DMS79 (cell line): ENCODE measurements around the gene YES1.
"Not testable (repeated sequence)": the region's sequence is repeated elsewhere in the genome, so short reads cannot be mapped to it uniquely, and the experiment has no call there.

Experiments
- DNase-seq: peaks from one replicate; lab custom pipeline; 2025; lab: John Stamatoyannopoulos, UW

YES1 gene

DNA sequence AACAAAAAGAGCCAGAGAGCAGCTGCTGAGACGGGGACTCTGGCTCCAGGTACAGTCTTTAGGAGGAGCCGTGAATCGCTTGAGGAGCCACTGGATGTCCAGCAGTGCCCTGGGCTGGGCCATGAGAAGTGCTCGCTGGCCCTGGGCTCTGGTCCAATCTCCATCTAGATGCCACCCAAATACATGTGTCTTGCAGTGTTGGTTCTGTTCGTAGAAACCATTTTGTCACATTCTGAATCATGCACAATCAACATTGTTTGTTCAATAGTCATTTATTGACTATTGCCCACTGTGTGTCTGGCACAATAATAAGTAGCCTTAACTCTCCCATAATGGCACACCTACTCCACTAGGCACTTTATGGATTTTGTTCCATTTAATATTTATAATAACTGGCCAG, 128.5 kb downstream of the YES1 start:
- no peak for DNase-seq

DNA sequence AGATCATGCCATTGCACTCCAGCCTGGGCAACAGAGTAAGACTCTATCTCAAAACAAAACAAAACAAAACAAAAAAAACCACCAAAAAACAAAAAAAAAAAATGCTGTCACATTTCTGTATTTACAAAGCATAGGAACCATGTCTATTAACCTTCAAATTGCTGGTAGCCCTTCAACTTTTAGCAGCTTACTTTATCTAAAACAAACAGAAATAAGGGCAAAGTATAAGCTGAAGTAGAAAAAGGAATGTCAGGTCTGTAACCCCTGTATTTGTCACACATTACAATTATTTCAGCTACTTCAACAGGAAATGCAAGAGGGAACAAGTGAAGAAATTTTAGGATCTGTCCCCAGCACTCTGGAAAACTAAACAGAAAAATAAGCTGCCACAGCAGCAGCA, 129.2 kb downstream of the YES1 start:
- DNase-seq, result no peak

DNA sequence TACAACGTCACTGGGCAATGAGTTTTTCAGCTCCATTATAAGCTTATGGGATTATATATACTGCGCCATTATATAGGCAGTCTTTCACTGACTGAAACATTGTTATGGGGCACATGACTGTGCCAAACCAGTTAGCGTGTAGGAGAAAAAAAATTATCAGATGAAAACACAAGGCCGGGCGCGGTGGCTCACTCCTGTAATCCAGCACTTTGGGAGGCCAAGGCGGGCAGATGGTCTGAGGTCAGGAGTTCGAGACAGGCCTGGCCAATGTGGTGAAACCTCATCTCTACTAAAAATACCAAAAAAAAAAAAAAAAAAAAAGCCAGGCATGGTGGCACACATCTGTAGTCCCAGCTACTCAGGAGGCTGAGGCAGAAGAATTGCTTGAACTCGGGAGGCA, 129.6 kb downstream of the YES1 start:
- DNase-seq, result not testable (repeated sequence)

DNA sequence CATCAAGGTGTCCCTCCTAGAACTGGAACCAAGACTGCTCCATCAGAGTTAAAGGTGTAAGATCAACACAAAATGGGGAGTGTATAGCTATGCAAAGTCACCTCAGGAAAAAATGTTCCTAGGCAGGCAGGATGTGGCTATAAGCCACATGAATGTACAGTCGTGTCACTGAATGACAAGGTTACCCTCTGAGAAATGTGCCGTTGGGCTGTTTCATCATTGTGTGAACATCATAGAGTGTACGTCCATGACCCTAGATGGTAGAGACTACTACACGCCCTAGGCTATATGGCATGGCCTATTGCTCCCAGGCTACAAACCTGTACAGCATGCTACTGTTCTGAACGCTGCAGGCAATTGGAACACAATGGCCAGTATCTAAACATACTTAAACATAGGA, 130.1 kb downstream of the YES1 start:
- DNase-seq, result no peak

DNA sequence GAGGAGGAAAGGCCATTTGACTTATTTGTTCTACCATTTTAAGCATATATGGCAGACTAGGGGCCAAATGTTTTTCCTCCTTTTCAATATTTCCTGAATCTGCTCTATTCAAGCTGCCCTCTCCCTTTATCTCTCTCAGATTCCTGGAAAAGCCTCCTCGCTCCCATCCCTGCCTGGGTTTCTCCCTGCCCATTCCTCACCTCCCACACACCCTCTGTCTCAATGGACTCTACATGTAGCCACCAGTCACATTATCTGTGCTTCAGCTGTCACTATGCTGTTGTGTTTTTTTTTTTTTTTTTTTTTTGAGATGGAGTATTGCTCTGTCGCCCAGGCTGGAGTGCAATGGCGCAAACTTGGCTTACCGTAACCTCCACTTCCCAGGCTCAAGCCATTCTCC, 131.7 kb downstream of the YES1 start:
- no peak for DNase-seq

DNA sequence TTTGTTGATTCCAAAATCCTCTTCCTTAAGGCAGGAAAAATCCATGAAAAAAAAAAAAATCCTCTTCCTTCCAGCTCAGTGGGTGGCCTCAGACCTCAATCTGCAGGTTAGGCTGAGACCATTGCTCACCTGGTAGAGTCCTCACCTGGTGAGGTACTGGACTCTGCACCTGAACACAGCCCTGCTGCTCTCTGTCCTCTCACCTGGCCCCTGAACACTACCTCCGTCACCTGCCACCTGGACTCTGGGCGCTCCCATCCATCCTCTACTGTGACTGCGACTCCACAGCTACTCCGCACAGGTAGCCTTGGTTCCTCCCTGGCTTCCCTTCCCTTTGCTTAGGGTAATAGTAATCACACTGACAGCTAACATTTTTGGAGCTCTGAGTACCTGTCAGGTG, 132.5 kb downstream of the YES1 start:
- DNase-seq, result no peak

DNA sequence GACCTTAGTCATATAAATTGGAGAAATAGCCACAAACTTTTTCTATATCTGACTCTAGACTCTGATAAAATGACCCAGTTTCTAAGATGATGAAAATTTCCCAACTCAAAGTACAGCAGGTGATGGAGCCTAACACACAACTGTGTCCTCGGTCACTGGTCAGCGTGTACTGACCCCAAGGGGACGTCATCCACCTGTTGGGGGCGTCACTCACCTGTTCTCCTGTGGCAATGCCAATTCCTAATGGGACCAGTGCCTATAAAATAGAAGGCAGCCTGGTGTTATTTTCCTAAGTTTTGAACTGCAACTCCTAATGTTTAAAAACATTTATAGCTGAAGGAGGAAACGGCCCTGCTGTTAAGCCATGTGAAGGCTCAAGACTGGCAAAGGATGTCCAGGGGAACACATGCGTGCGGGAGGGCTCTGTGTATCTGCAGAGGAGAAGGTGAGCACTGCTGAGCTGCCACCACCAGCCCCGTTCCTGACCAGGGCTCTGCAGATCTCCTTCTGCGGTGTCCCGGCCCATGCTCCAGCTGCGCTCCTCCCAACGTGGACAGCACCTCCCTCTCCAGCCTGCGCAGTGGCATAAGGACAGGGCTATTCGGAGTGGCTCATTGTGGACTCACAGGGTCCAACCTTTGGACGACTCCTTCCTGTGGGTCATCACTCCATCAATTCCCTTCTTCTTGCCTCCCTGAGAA, 133.4 kb downstream of the YES1 start:
- no peak for DNase-seq

DNA sequence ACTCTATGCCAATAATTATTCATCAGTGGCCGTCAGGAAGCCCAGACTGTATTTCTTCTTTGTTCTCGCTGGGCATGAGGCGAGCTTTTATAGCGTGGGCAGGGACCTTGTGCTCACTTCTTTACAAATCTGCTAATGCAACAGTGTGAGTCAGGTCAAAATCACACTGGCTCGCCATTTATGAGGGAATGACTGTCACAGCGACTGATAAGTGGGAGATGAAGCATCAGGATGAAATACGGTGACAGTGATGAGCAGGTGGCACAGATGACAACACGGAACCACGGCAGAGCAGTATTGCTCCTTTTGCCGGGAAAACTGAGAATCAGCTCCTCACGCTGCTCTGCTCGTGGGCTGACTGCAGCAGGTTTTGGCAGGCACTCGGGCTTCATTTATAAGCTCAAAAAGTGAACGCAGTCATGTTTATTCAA, 134.1 kb downstream of the YES1 start:
- no peak for DNase-seq

DNA sequence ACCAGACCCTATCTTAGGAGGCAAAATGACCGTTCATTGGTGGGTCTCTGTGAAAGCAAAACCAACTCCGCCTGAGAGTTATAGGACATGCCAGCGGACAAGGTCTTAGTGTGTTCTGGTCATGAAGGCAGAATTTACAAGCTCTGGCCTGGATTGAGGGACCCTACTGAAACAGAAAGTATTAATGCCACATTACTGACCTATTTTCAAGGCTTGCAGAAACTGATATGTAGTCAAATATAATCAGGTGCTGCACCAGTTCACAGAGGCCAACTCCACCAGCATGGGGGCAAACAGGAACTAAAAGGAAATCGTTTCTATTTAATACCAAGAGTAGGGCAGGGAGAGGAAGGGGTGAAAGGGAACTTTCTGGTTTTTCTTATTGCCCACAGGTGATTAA, 134.9 kb downstream of the YES1 start:
- no peak for DNase-seq

DNA sequence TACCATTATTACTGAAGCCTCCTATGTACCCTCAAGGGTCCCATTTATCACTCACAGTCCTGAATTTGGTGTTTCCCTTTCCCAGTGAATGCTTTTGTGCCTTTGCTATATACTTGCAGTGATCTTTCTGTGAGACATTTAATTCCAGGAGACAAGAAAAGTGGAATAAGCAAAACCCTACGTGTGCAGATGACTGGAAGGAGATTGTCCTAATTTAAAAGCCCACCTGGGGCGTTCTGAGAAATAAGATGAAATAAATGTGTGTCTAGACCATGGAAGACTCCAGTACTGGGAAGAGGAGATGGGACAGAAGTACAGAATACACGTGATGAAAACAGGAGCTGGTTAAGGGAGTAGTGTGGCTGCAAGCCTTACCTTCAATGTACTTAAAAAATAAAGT, 135.3 kb downstream of the YES1 start:
- DNase-seq, result no peak

DNA sequence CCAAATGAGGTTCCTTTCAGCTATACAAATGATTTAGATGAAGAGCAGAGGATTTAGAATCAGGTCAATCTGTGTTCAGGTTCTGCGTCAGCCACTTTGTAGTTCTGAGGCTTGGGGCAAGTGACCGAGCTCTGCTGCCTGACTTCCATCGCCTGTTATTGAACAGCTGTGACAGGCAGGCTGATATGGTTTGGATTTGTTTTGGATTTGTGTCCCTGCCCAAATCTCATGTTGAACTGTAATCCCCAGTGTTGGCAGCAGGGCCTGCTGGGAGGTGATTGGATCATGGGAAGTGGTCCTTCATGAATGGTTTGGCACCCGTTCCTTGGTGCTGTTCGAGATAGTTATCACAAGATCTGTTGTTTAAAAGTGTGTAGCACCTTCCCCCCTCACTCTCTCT, 136.0 kb downstream of the YES1 start:
- no peak for DNase-seq

DNA sequence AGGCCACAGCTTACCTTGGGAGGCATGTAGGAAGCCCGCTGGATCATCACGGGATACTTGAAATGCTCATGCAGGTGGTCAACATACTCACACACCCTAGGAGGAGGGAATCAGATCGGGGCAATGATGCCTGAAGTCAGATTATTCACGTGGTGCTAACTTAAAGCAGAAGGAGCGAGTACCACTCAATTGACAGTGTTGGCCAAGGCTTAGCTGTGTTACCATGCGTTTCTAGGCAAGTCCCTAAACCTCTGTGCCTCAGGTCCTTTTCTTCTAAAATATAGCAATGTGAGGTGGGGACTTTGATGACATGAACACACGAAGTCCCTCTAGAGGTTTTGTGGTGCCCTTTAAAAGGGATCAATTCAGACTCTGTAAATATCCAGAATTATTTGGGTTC, 136.7 kb downstream of the YES1 start:
- no peak for DNase-seq

DNA sequence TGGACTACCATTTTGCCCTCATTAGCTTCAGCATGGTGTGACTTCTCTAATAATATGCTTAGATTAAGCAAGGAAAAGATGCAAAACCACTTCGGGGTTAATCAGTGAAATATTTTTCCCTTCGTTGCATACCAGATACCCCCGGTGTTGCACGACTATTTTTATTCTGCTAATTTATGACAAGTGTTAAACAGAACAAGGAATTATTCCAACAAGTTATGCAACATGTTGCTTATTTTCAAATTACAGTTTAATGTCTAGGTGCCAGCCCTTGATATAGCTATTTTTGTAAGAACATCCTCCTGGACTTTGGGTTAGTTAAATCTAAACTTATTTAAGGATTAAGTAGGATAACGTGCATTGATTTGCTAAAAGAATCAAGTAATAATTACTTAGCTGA, 138.3 kb downstream of the YES1 start:
- no peak for DNase-seq

DNA sequence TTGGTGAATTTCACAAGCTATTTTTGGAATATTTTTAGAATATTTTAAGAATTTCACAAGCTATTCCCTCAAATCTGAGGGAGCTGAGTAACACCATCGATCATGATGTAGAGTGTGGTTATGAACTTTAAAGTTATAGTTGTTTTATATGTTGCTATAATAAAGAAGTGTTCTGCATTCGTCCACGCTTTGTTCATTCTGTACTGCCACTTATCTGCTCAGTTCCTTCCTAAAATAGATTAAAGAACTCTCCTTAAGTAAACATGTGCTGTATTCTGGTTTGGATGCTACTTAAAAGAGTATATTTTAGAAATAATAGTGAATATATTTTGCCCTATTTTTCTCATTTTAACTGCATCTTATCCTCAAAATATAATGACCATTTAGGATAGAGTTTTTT, 138.7 kb downstream of the YES1 start:
- DNase-seq, result no peak
